Left lung (tissue), 10 donors: ENCODE data around the gene CHPF2. TPM values are rescaled to one million over a fixed set of nuclear protein-coding genes. Genes with fewer than 3 reads are reported as not detected.

ENCODE experiments used
- ATAC-seq: fragments of 200-7000 bp; cut with Tn5 transposase; one replicate; pipeline ENCODE4 v1.9.1; 2020; ENCODE audit warnings: moderate library complexity
- DNase-seq, 4 donors: peaks; one replicate each; pipeline ENCODE4 v3.0.0-alpha.2; 2013 to 2020
- H3K27ac ChIP-seq, 2 donors: fragments of 200-600 bp; sonication (generic) in 1 of 2; one replicate each; pipeline versions ENCODE4 v1.5.0 to v1.8.0; 2020 to 2021
- H3K27me3 ChIP-seq, 2 donors: fragments of 200-600 bp; sonication (generic) in 1 of 2; one replicate each; pipeline versions ENCODE4 v1.5.0 to v1.8.0; 2020 to 2021
- H3K36me3 ChIP-seq, 2 donors: fragments of 200-600 bp; sonication (generic) in 1 of 2; one replicate each; pipeline versions ENCODE4 v1.5.0 to v1.8.0; 2020 to 2021
- H3K4me1 ChIP-seq, 2 donors: fragments of 200-600 bp; one replicate each; pipeline ENCODE4 v1.8.0; 2021
- H3K4me3 ChIP-seq, 2 donors: fragments of 200-600 bp; sonication (generic) in 1 of 2; one replicate each; pipeline versions ENCODE4 v1.5.0 to v1.8.0; 2020 to 2021; ENCODE audit warnings: mild to moderate bottlenecking in 1 of 2
- H3K9me3 ChIP-seq, 2 donors: fragments of 200-600 bp; sonication (generic) in 1 of 2; one replicate each; pipeline versions ENCODE4 v1.5.0 to v1.8.0; 2020 to 2021
- intact Hi-C, 2 donors: fragments of 100-400 bp; cut with DNase I; formaldehyde crosslinking; loops; one replicate each; pipeline versions ENCODE4 v1.11.2 to v1.14.2; 2022
- polyA plus RNA-seq, 6 donors: library from polyadenylated mRNA; unstranded; fragments of 120-200 nt; gene quantifications; one replicate each; pipeline ENCODE4 v1.2.1, GENCODE V29; 2013; ENCODE audit not compliant: insufficient read length in 6 of 6
- total RNA-seq, 2 donors: library from RNA; stranded (reverse); fragmentation: NEBNext Ultra II Directional; extraction: Animal tissue kit (Norgen Biotek cat#: 25700); gene quantifications; one replicate each; pipeline ENCODE4 v1.2.1, GENCODE V29; 2021
- TF ChIP-seq, protein P1 (sequence below), 2 donors: fragments of 200-600 bp; sonication (generic) in 1 of 2; IDR thresholded peaks; one replicate each; pipeline versions ENCODE4 v1.5.0 to v1.8.0; 2021; ENCODE audit warnings: antibody characterized with exemption in 2 of 2
- donor health status: DM: no; HTN: yes; CAD: no.
- donor health status: DM: no; HTN: no; CAD: no.

Gene CHPF2
- total and polyA plus RNA-seq, 8 donors = 18.1 to 53.8 (median 23.0) TPM

DNA sequence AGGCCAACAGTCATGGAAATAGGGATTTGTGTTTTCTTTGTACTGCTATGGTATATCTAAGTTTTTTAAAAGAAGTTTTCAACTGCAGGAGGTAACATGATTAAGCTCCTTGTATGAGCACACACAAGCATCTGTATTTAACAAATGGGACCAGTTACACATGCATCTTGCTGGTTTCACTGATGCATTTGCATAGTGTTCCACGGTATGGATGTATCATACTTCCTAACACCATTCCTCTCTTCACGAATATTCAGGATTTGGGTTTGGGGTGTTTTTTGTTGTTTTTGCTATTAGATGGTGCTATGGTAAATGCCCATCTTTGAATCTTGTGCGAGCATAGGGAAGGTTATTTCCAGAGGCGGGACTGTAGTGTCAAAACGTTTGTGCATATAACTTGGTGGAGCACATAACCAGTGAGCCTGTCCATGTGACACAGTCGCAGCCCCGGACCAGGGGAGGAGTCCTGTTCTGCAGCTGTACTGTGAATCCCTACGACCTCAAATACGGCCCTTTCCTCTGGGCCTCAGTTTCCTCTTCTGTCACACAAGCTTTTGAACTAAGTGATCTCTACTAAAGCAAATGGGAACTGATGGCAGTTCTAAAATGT, 23.9 kb upstream of the CHPF2 start:
- H3K9me3 ChIP-seq = no peaks in the 10 kb centered on the region
- ATAC-seq = no peak
- intact Hi-C loops = no loop called here
- no peak for DNase-seq
- no peaks in the 10 kb centered on the region for H3K4me1 ChIP-seq
- TF ChIP-seq, protein P1, sequence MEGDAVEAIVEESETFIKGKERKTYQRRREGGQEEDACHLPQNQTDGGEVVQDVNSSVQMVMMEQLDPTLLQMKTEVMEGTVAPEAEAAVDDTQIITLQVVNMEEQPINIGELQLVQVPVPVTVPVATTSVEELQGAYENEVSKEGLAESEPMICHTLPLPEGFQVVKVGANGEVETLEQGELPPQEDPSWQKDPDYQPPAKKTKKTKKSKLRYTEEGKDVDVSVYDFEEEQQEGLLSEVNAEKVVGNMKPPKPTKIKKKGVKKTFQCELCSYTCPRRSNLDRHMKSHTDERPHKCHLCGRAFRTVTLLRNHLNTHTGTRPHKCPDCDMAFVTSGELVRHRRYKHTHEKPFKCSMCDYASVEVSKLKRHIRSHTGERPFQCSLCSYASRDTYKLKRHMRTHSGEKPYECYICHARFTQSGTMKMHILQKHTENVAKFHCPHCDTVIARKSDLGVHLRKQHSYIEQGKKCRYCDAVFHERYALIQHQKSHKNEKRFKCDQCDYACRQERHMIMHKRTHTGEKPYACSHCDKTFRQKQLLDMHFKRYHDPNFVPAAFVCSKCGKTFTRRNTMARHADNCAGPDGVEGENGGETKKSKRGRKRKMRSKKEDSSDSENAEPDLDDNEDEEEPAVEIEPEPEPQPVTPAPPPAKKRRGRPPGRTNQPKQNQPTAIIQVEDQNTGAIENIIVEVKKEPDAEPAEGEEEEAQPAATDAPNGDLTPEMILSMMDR (IDR thresholded peaks at IDR 0.05) = no peak
- H3K27ac ChIP-seq = no peak overlapping the region
- H3K36me3 ChIP-seq = peaks cover 0 to 17% of the 10 kb centered on the region in 2 donors
- no peak overlapping the region for H3K4me3 ChIP-seq
- H3K27me3 ChIP-seq = peaks cover 0 to 37% of the 10 kb centered on the region in 2 donors

- Histone ChIP-seq H3K9me3 (no peaks in the 10 kb centered on the region), H3K4me1 (no peaks in the 10 kb centered on the region), H3K36me3 (peaks cover 0 to 29% of the 10 kb centered on the region in 2 donors), H3K4me3 (no peak overlapping the region), H3K27me3 (peaks cover 0 to 25% of the 10 kb centered on the region in 2 donors), H3K27ac (no peak overlapping the region)
- DNase-seq (no peak), ATAC-seq (no peak)
- intact Hi-C loops = no loop called here
- TF ChIP-seq, protein P1 (IDR thresholded peaks at IDR 0.05) = no peak
These were observed 22.7 kb upstream of the CHPF2 start for GRCh38 chr7:151209588-151209987.

DNA sequence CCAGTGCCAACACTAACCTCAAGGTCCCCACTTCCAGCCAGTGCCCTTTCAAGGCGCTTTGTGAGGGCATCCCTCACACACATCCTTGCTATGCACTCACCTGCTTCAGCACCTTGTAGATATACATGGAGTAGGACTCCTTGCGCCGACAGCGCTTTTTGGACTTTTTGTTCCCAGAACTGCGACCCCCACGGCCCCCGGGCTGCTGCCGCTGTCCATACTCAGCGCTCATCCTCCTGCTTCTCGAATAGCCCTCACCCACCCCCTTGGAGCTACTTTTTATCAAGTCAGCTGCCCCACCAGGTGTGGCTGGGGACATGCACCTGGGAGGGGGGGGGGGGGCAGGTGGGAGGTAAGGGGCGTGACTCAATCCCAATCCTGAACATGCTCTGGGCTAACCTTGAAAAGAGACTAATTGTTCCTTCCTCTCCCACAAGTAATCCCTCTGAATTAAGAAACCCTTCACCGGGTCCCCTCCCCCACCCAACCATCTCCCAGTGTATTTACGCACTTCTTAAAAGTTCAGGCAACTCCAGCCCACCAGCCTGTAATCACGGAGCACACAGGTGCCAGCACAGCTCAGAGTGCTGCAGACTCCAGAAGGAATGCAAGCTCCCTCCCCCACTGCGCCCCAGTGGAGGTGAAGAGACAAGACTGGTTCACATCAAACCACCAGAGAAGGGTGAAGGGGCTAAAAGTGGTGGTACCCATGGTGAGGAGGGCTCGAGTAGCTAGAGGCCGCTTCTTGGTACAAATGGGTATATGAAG, 22.0 kb upstream of the CHPF2 start, which contains the start of gene H2BK1:
Gene H2BK1, minus strand, starts transcription at position 402 of the 768 bp plus-strand sequence. Its CDS starts 170 bp downstream, at position 232.
- Histone ChIP-seq H3K27ac (no peak within 1 kb of the TSS), H3K36me3 (peaks cover 0 to 36% of the 10 kb centered on the region in 2 donors), H3K4me1 (no peaks in the 10 kb centered on the region), H3K4me3 (no peak within 1 kb of the TSS), H3K27me3 (peaks cover 0 to 18% of the 10 kb centered on the region in 2 donors), H3K9me3 (no peaks in the 10 kb centered on the region)
- TF ChIP-seq, protein P1 (IDR thresholded peaks at IDR 0.05) = no peak
- intact Hi-C loops = no loop called here
- ATAC-seq (no peak), DNase-seq (no peak)

DNA sequence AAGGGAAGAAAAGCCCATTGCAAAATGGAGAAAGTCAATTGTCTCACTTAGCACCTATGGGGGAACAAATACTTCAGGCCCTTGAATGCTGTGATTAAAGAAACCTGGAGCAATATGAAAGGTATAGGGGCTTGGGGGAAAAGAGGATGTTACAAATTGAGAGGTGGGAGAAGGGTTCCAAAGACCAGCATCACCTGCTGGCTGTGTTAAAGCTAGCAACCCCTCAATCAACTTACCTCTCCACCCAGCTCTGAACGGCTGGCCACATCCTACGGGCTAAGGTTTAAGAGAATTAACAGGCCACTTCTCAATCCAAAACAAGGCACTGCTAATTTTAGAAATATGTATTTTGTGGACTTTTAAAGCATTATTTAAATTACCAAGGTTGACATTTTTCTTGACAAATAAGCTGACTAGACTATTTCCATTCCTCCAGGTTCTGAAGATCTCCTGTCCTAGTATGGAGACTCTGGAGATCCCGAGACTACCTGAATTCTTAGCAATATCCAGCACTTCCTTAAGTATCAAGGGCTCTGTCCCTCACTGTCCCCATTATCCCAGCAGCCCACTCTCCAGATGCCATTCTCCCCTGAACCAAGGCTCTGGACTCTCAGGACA, 21.0 kb upstream of the CHPF2 start:
- ATAC-seq (no peak), DNase-seq (no peak)
- Histone ChIP-seq H3K36me3 (peaks cover 0 to 46% of the 10 kb centered on the region in 2 donors), H3K27ac (no peak overlapping the region), H3K4me1 (no peaks in the 10 kb centered on the region), H3K27me3 (peaks cover 0 to 8% of the 10 kb centered on the region in 2 donors), H3K4me3 (no peak overlapping the region), H3K9me3 (no peaks in the 10 kb centered on the region)
- TF ChIP-seq, protein P1 (IDR thresholded peaks at IDR 0.05) = no peak
- intact Hi-C loops = no loop called here

GRCh38 chr7:151212626-151213025, 19.7 kb upstream of the CHPF2 start:
- no peaks in the 10 kb centered on the region for H3K27me3 ChIP-seq
- TF ChIP-seq, protein P1 (IDR thresholded peaks at IDR 0.05) = no peak
- intact Hi-C loops = no loop called here
- no peaks in the 10 kb centered on the region for H3K4me1 ChIP-seq
- ATAC-seq (no peak), DNase-seq (no peak)
- H3K36me3 ChIP-seq = peaks cover 0 to 60% of the 10 kb centered on the region in 2 donors
- no peaks in the 10 kb centered on the region for H3K9me3 ChIP-seq
- no peak overlapping the region for H3K4me3 ChIP-seq
- no peak overlapping the region for H3K27ac ChIP-seq
